ENCODE data around the gene SLC10A4. TPM values are rescaled to one million over a fixed set of nuclear protein-coding genes. Genes with fewer than 3 reads are reported as not detected.
A peak's percentile ranks its signal among the peaks of the same experiment; 100 is the strongest.

SLC10A4 gene
- total and polyA plus RNA-seq, 2 of the 8 experiments (the other 6 are each of a cell fraction or from before 2014, with no cell fraction given): 4.5 to 5.6 TPM

GRCh38 chr4:48472794-48473193, 10.3 kb upstream of the SLC10A4 start:
- H3K36me3 ChIP-seq (ENCODE audit: control insufficient read depth in 2 of 4, insufficient read depth in 4 of 4, low read length in 3 of 4): no peaks in the 10 kb centered on the region
- no peak overlapping the region for H2BK120ac ChIP-seq (replicated peaks; ENCODE audit: low read depth, low read length)
- H3K14ac ChIP-seq (ENCODE audit: insufficient read length): no peak overlapping the region
- H2BK20ac ChIP-seq (ENCODE audit: low read length): no peak overlapping the region
- H3K9ac ChIP-seq (replicated peaks in 1 of 4; ENCODE audit: extremely low read depth in 1 of 4, low read depth in 3 of 4, low read length in 3 of 4): no peak overlapping the region
- peak overlapping the region; percentile 19; the same call in 1 of the 2 replicates for H2AFZ ChIP-seq (ENCODE audit: low read length)
- DNase-seq (ENCODE audit: low read depth in 1 of 2, low spot score in 2 of 2): no peak
- H4K8ac ChIP-seq (ENCODE audit: extremely low read depth, insufficient read depth, low read length): no peak overlapping the region
- no peaks in the 10 kb centered on the region for H3K79me2 ChIP-seq (ENCODE audit: control insufficient read depth in 1 of 2, insufficient read depth in 2 of 2, low read length in 2 of 2)
- H3K9me3 ChIP-seq (ENCODE audit: insufficient read depth in 2 of 2, low read depth in 1 of 2, low read length in 1 of 2): no peaks in the 10 kb centered on the region
- H3K18ac ChIP-seq (ENCODE audit: extremely low read depth, low read length): no peak overlapping the region
- H3K4me3 ChIP-seq (ENCODE audit: extremely low read depth in 1 of 4, insufficient read depth in 2 of 4, low read depth in 3 of 4, low read length in 4 of 4): no peak overlapping the region
- H3K27me3 ChIP-seq (replicated peaks in 1 of 4; ENCODE audit: control insufficient read depth in 3 of 4, extremely low read depth in 1 of 4, insufficient read depth in 3 of 4, low read length in 3 of 4): no peaks in the 10 kb centered on the region
- ChIA-PET POLR2A (ENCODE audit: partially characterized antibody) (no interaction called here), CTCF (ENCODE audit: partially characterized antibody) (no interaction called here)
- peaks cover 0 to 2% (median 0%) of the 10 kb centered on the region in 4 experiments; a peak in 1 of 7 replicates for H3K4me1 ChIP-seq (replicated peaks in 1 of 4; ENCODE audit: control insufficient read depth in 3 of 4, insufficient read depth in 4 of 4, low read length in 3 of 4)
- no peak overlapping the region for H3K4me2 ChIP-seq (ENCODE audit: insufficient read depth in 1 of 2, low read depth in 2 of 2, low read length in 2 of 2)
- H3K79me1 ChIP-seq (ENCODE audit: low read depth, low read length): no peaks in the 10 kb centered on the region
- H2AK5ac ChIP-seq (ENCODE audit: low read depth, low read length): no peak overlapping the region
- H4K20me1 ChIP-seq (replicated peaks in 1 of 2; ENCODE audit: control insufficient read depth in 1 of 2, insufficient read depth in 2 of 2, low read length in 2 of 2): no peaks in the 10 kb centered on the region
- H2BK5ac ChIP-seq (ENCODE audit: low read depth, low read length): no peak overlapping the region
- H2BK15ac ChIP-seq (ENCODE audit: low read length): no peak overlapping the region
- no peak for FAIRE-seq
- no peak overlapping the region for H3K23ac ChIP-seq (ENCODE audit: insufficient read length)
- no peak overlapping the region for H4K91ac ChIP-seq (replicated peaks; ENCODE audit: insufficient read length, low read length)
- H3K4ac ChIP-seq (replicated peaks; ENCODE audit: insufficient read length, low read depth, low read length): no peak overlapping the region
- H2BK12ac ChIP-seq (ENCODE audit: low read depth, low read length): no peak overlapping the region
- no peak overlapping the region for H3K27ac ChIP-seq (ENCODE audit: low read depth, low read length)
- no peak overlapping the region for H4K5ac ChIP-seq (ENCODE audit: insufficient read length, low read depth, low read length)
- H3K56ac ChIP-seq (replicated peaks; ENCODE audit: insufficient read length, low read depth, low read length): no peak overlapping the region
- 70% methylated on average over 1 of the region's 1 CpG; no CpG with 5 or more reads in 1 of the 2 experiments for WGBS, 2 experiments (ENCODE audit: extremely low coverage in 1 of 2, insufficient coverage in 1 of 2, insufficient read length in 1 of 2, insufficient replicate concordance in 2 of 2, low coverage in 1 of 2, low lambda C conversion rate in 2 of 2, missing lambda C conversion rate in 1 of 2)
- H3K23me2 ChIP-seq (ENCODE audit: low read depth, low read length): no peaks in the 10 kb centered on the region
- TF ChIP-seq RXRA (IDR thresholded peaks at IDR 0.05; ENCODE audit: insufficient read depth, low read depth, low read length): no peak
